Lower lobe of right lung (tissue), 2 donors: ENCODE data around the gene ZC3H11A. TPM values are rescaled to one million over a fixed set of nuclear protein-coding genes. Genes with fewer than 3 reads are reported as not detected.
"Not testable (repeated sequence)": the region's sequence is repeated elsewhere in the genome, so short reads cannot be mapped to it uniquely, and the experiment has no call there.

Experiments used
- ATAC-seq, 2 donors: fragments of 200-7000 bp; cut with Tn5 transposase; one replicate each; pipeline ENCODE4 v1.9.1; 2020 to 2022; ENCODE audit warnings: mild to moderate bottlenecking in 2 of 2, moderate library complexity in 2 of 2
- DNase-seq: peaks from one replicate; pipeline ENCODE4 v3.0.0-alpha.2; 2020
- H3K27ac ChIP-seq: fragments of 200-600 bp; one replicate; pipeline ENCODE4 v1.8.0; 2022
- H3K27me3 ChIP-seq: fragments of 200-600 bp; one replicate; pipeline ENCODE4 v1.8.0; 2022; ENCODE audit warnings: low read depth
- H3K36me3 ChIP-seq: fragments of 200-600 bp; one replicate; pipeline ENCODE4 v1.8.0; 2022; ENCODE audit warnings: mild to moderate bottlenecking
- H3K4me1 ChIP-seq: fragments of 200-600 bp; one replicate; pipeline ENCODE4 v1.8.0; 2022
- H3K4me3 ChIP-seq: fragments of 200-600 bp; one replicate; pipeline ENCODE4 v1.8.0; 2022; ENCODE audit warnings: mild to moderate bottlenecking
- H3K9me3 ChIP-seq: fragments of 200-600 bp; one replicate; pipeline ENCODE4 v1.8.0; 2022
- CTCF ChIP-seq: fragments of 200-600 bp; IDR thresholded peaks from one replicate; pipeline ENCODE4 v1.8.0; 2022; ENCODE audit warnings: antibody characterized with exemption, mild to moderate bottlenecking
- intact Hi-C: fragments of 100-400 bp; cut with DNase I; formaldehyde crosslinking; loops from one replicate; pipeline ENCODE4 v1.11.0; 2022
- total RNA-seq: library from RNA; stranded (reverse); fragmentation: NEBNext Ultra II Directional; extraction: Animal tissue kit (Norgen Biotek cat#: 25700); gene quantifications from one replicate; pipeline ENCODE4 v1.2.1, GENCODE V29; 2021
- donor health status: DM: no; HTN: yes; CAD: no; lungs with severe emphysema.

The ZC3H11A gene
- total RNA-seq, 1 donor from 2014 or later: 74.0 TPM

- ATAC-seq (no peak), DNase-seq (no peak)
- no peaks in the 10 kb centered on the region for H3K9me3 ChIP-seq
- TF ChIP-seq CTCF: no peak
- H3K4me3 ChIP-seq: no peak overlapping the region
- no peak overlapping the region for H3K27ac ChIP-seq
- no peaks in the 10 kb centered on the region for H3K27me3 ChIP-seq
- no peaks in the 10 kb centered on the region for H3K36me3 ChIP-seq
- intact Hi-C loops: no loop called here
- no peaks in the 10 kb centered on the region for H3K4me1 ChIP-seq
These were observed 39.4 kb upstream of the ZC3H11A start for GRCh38 chr1:203756036-203756435.

GRCh38 chr1:203758749-203759148, 36.7 kb upstream of the ZC3H11A start:
- ATAC-seq, H3K36me3 ChIP-seq, H3K4me3 ChIP-seq, H3K9me3 ChIP-seq, H3K4me1 ChIP-seq, H3K27ac ChIP-seq, DNase-seq, H3K27me3 ChIP-seq, intact Hi-C loops: not testable (repeated sequence)

GRCh38 chr1:203760506-203760905, 34.9 kb upstream of the ZC3H11A start:
- DNase-seq: no peak
- H3K27ac ChIP-seq: no peak overlapping the region
- TF ChIP-seq CTCF: no peak

GRCh38 chr1:203761958-203762357, 33.5 kb upstream of the ZC3H11A start:
- H3K27me3 ChIP-seq, H3K27ac ChIP-seq, ATAC-seq, H3K4me1 ChIP-seq, H3K36me3 ChIP-seq, H3K4me3 ChIP-seq, H3K9me3 ChIP-seq, intact Hi-C loops, DNase-seq: not testable (repeated sequence)

More at GRCh38 chr1:203760506-203760905, 34.9 kb upstream of the ZC3H11A start:
- H3K36me3 ChIP-seq: no peaks in the 10 kb centered on the region
- intact Hi-C loops: no loop called here
- no peaks in the 10 kb centered on the region for H3K4me1 ChIP-seq
- no peak for ATAC-seq
- no peaks in the 10 kb centered on the region for H3K9me3 ChIP-seq
- H3K4me3 ChIP-seq: no peak overlapping the region
- no peaks in the 10 kb centered on the region for H3K27me3 ChIP-seq

GRCh38 chr1:203763505-203763904, 31.9 kb upstream of the ZC3H11A start:
- Histone ChIP-seq H3K4me1 (no peaks in the 10 kb centered on the region), H3K27me3 (no peaks in the 10 kb centered on the region), H3K27ac (no peak overlapping the region), H3K36me3 (no peaks in the 10 kb centered on the region), H3K9me3 (no peaks in the 10 kb centered on the region), H3K4me3 (no peak overlapping the region)
- TF ChIP-seq CTCF: no peak
- ATAC-seq (no peak), DNase-seq (no peak)
- intact Hi-C loops: no loop called here

GRCh38 chr1:203764105-203765028, 31.1 kb upstream of the ZC3H11A start:
- Histone ChIP-seq H3K4me3 (no peak overlapping the region), H3K27ac (peak overlapping the region; percentile 49), H3K4me1 (no peaks in the 10 kb centered on the region), H3K27me3 (no peaks in the 10 kb centered on the region), H3K9me3 (no peaks in the 10 kb centered on the region), H3K36me3 (no peaks in the 10 kb centered on the region)
- ATAC-seq (no peak), DNase-seq (no peak)
- intact Hi-C loops: no loop called here
- TF ChIP-seq CTCF: no peak
